ENCODE results near the gene NPAS3.

Gene NPAS3

DNA sequence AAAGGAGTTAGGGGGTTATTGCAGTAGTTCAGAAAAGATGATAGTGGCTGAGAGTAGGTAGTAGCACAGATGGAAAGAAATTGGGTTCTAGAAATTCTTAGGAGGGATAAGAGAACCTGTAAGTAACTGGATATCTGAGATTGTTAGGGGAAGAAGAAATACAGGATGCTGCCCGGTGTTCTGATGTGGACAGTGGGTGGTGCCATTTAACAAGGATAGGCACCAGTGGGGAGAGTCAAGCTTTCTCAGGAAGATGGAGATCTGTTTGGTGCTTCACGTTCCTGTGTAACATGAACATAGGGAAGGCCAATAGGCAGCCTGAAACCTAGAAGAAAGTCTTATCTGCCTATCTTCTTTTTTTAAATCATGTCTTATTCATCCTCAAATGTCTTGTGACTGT lies 245.9 kb downstream of the NPAS3 start:
- DNase-seq (ENCODE audit: low spot score), result no peak

DNA sequence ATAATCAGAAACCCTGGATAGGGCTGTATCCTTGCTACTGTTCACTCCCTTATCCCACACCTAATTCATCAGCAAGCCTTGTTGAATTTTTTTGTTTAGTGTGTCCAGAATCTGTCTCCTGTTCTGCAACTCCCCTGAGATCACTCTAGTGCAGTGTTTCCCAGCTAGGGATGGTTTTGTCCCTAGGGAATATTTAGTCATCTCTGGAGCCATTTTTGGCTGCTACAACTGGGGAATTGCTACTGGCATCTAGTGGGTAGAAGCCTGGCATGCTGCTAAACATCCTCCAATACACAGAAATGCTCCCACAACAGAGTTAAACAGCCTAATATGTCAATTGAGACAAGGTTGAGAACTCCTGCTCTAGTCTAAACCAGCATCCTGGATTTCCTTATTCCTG lies 248.0 kb downstream of the NPAS3 start:
- no peak for DNase-seq (ENCODE audit: low spot score)

- no peak for DNase-seq (ENCODE audit: low spot score)
Measured at GRCh38 chr14:33188880-33189279, 250.2 kb downstream of the NPAS3 start.

DNA sequence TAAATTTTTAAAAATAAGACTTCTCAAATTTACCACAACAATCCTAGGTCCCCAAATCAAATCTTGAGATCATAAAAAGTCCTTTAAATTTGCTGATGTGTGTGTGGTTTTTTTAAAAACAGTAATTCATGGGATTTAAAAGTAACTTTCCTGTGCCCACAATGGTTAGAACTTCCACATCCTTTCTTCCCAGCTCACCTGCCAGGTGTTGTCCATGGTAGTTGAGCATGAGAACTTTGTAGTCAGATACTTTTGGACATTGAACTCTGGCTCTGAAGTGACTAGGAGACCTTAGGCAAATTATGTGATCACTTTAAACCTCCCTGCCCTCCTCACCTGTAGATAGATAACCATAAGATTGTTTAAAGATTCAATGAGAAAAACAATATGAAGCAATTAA lies 253.2 kb downstream of the NPAS3 start:
- DNase-seq (ENCODE audit: low spot score), result no peak

DNA sequence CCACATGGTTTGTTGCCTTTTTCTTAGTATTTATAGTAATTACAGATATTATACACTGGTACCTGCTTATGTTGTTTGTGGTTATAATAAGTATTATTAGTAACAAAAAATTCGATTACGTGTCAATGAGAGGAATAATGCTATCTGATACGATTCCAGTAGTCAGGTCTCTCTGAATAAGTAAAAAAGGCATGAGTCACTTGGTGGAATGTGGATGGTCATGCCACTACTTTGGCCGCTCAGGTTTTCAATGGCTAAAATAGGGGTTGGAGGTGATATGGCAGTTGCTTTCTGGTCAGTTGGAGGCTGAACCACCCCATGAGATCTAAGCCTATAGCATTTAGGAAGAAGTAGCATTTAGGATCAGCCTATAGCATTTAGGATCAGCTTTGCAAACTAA lies 255.9 kb downstream of the NPAS3 start:
- DNase-seq (ENCODE audit: low spot score), result no peak

GRCh38 chr14:33198684-33199083 lies 260.0 kb downstream of the NPAS3 start:
- DNase-seq (ENCODE audit: low spot score), result no peak

- no peak for DNase-seq (ENCODE audit: low spot score)
Measured at GRCh38 chr14:33201116-33201515, 262.4 kb downstream of the NPAS3 start.

DNA sequence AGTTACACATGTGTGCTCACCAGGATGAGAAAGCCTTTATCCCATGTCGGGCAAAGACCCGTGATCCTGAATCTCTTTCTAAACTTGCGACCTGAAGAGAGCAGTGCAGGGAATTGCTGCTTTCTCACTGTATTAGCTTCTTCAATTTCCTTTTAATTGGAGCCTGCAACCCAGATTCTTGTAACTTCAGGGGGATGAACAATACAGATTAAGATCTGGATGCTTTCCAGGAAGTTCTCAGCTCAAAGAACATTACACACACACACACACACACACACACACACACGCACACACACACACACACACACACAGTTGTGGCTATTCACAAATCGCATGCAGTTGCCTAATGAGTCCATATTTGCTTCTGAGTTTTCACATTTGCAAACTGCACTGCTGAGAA lies 268.3 kb downstream of the NPAS3 start:
- DNase-seq (ENCODE audit: low spot score), result no peak

DNA sequence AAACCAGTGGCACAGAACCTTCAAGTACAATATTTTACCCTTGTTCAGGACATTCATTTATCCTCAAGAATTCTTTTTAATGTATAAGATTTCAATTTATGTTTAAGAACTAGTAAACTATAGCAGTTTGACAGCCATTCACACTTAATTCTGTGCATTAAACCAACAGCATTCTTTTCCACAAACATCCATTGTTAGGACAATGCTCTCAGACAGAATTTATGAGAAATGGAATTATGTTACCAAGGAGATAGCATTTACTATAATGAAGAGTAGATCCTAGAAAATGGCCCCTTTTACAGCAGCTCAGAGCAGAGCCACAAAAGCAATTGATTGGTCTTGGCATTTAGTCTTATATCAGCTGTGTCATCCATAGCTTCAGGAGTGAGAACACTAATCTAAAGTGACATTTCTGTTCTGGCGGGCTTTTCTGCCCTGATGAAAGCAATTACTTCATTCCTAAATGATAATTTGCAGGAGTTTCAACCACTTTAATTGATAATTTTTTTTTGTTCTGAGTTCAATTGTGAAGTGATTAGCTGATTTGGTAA lies 268.9 kb downstream of the NPAS3 start:
- DNase-seq (ENCODE audit: low spot score), result no peak

GRCh38 chr14:33210311-33210710 lies 271.6 kb downstream of the NPAS3 start:
- no peak for DNase-seq (ENCODE audit: low spot score)

DNA sequence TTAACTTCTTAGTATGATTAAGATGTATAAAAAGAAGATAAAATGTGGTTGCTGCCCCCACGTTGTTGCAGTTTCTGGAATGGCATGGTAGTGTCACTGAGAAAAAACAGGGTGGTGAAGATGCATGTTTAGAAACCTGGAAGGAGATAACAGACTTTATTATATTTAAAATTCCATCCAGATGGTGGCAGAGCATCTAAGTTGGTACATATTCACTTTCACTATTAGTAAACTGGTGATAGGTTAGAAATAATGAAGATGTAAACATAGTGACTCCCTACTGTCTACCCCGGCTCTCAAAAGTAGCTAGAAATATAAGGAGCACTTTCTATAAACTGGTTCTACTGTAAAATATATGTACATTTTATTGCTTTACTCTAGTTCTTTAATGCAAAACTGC lies 279.3 kb downstream of the NPAS3 start:
- no peak for DNase-seq (ENCODE audit: low spot score)

DNA sequence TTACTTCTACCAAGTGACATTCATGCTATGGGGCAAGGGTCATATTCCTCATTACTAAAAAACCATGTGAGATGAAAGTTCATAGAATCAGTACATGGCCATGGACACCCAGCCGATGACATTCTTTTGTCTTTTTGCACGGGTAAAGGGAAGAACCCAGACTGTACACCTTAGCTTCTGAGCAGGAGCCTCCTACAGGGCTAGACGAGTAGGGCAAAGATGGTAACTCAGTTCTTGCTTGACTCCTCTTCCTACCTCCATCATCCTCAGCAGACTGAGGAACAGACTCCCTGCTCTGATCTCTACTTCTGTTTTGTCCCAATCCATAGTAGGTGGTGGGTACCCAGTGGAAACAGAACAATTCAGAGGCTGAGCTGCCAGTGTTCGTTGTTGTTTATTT lies 281.3 kb downstream of the NPAS3 start:
- DNase-seq (ENCODE audit: low spot score), result no peak

DNA sequence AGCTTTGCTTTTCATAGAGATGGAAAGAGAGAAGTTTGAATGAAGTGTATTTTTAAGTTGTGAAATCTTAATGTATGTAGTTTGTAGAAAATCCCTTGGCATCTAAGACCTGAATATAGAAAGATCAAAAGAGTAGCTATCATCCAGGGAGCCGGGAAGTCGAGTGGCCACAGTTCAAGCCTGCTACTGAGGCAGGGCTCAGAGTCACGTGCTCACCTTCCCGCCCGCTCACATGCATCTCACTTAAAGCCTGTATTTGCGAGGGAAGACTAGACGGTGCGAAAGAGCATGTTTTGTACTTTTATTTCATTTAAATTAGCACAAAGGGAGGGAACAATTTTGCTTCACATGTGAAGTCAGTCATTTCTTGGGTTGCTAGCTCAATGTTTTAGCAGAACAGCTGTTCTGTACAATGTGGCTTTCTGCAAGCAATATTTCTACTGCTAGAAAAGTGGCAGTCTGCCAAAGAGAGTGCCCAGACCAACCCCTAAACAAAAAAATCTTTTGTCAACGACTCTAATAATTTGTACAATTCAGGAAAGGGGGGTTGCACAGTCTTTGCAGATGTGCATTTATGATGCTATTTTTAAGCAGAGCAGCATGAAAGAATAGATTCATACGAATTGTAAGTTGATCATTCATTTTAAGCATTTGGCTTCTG lies 290.7 kb downstream of the NPAS3 start:
- no peak for DNase-seq (ENCODE audit: low spot score)

DNA sequence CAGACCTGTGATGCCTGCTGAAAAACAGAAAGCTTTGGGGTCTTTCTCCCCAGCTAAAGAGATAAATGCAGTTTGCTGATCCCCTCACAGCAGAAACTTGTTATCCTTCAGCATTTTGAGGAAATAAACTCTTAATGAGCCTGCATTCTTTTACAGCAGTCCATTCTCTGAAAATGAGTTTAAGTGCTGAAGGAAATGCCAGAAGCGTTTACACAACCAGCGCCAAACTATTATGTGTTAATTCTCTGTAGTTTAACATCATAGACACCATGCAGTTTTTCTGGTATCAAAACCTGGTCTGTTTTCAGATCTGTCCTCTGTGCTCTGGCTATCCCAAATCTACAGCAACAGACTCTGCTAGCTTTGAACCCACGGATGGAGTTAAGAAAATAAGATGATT lies 291.3 kb downstream of the NPAS3 start:
- DNase-seq (ENCODE audit: low spot score), result no peak

- no peak for DNase-seq (ENCODE audit: low spot score)
Measured at GRCh38 chr14:33232031-33232430, 293.4 kb downstream of the NPAS3 start.

- DNase-seq (ENCODE audit: low spot score), result no peak
Measured at GRCh38 chr14:33237115-33237740, 298.5 kb downstream of the NPAS3 start.

GRCh38 chr14:33239465-33239864 lies 300.8 kb downstream of the NPAS3 start:
- DNase-seq (ENCODE audit: low spot score), result no peak

- no peak for DNase-seq (ENCODE audit: low spot score)
Measured at GRCh38 chr14:33240466-33240865, 301.8 kb downstream of the NPAS3 start.

GRCh38 chr14:33241331-33241730 lies 302.7 kb downstream of the NPAS3 start:
- no peak for DNase-seq (ENCODE audit: low spot score)

DNA sequence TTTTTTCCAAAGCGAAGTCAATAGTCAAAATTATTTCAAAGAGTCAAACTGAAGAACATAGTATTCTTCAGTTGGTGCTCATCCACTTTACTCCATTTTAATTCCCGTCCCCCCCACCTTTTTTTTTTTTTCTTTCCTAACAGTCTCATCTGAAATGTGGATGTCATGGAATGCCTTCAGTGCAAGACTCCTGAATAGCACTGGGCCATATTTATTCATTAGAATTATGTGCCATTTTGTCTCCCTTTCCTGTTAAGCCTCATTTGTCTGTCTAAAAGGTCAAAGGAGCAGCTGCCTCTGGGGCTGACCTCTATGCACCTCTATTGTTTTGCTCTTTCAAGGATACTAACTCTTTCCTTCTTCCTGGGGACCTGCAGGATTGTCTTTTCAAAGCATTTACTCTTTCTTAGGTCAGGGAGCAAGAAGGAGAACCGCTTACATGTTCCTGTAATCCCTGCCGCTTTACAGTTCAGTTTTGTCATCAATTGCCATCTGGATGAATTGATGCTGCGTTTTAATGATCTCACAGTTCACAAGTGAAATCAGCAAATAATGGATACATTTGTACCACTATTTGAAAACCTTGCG lies 310.6 kb downstream of the NPAS3 start:
- no peak for DNase-seq (ENCODE audit: low spot score)

DNA sequence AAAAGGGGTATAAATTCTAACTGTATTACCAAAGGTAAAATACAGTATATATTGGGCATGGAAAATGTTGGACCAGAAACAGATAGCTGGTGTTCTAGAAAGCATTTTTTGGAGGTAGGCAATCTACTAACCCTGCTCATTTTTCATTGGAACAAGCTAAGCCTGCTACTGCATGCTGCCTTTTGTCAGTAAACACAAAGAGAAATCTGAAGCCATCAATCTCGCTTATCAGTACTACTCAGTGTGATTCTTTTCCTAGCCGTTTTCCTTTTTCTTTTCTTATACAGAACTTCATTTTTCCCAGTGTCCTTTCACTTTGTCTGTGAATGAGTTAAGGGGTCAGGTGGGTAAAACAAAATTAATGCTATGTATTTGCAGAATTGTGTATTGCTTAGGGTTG lies 312.3 kb downstream of the NPAS3 start:
- no peak for DNase-seq (ENCODE audit: low spot score)

DNA sequence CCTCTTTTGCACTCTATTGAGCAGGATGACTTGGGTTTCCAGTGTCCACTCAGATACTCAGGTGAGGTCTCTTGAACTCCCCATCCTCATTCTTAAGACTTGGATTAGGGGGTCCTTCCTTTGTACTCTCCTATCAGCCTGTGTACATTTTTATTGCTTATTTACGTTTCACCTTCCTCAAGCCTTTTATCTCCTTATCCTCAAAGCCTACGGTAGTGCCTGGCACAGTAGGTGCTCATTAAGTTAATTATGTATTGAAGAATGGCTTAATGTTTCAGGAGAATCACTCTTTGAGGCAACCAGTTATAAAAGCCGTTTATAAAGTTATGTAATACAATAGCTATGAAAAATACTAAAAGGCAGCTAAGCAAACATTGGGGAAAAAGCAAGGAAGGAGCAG lies 315.7 kb downstream of the NPAS3 start:
- DNase-seq (ENCODE audit: low spot score), result no peak

DNA sequence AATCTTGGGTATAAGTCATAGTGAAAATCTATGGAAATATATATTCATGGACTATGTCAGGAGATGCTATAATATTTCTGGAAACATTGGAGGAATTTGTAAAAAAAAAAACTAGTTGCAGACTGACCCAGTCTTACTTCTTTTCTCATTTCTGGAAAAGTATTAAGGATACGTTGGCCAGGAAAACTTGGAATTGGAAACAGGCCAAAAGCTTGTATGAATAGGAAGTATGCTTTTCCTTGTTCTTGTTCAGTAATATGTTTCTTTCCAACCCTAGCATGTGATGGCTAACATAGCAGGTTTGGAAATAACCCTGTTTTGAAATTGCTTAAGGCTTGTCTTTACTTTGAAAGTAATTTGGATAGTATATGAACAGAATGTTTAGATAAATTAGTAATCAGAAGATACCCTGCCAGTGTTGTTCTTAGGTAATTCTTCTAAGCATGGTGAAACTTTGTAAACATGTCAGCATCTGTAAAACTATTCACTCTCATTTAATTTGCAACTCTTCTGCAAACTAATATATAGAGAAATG lies 316.2 kb downstream of the NPAS3 start:
- no peak for DNase-seq (ENCODE audit: low spot score)

Measured in NAMALWA (cell line).